GM23338 (cell line): ENCODE results near the gene USP35. TPM values are rescaled to one million over a fixed set of nuclear protein-coding genes. Genes with fewer than 3 reads are reported as not detected.

Source experiments
- ATAC-seq: fragments of 200-7000 bp; cut with Tn5 transposase; 3 replicates; pipeline ENCODE4 v1.9.1; 2020
- DNase-seq: peaks from one replicate; pipeline ENCODE4 v3.0.0-alpha.2; 2015; ENCODE audit warnings: low spot score
- H2AFZ ChIP-seq: fragments of 200-600 bp; sonication (generic); 2 replicates; pipeline ENCODE4 v1.8.0; 2016; ENCODE audit warnings: antibody characterized with exemption, mild to moderate bottlenecking, moderate library complexity
- H3F3A ChIP-seq: fragments of 200-600 bp; sonication (generic); replicated peaks from 2 replicates; pipeline ENCODE4 v1.8.0; 2017; ENCODE audit warnings: antibody characterized with exemption, mixed run types, low read depth
- H3K27ac ChIP-seq: fragments of 200-600 bp; sonication (generic); 2 replicates; pipeline ENCODE4 v1.6.1; 2016; ENCODE audit warnings: low read depth
- H3K27me3 ChIP-seq: fragments of 200-600 bp; sonication (generic); 2 replicates; pipeline ENCODE4 v1.8.0; 2016; ENCODE audit warnings: mild to moderate bottlenecking, mixed run types, moderate library complexity; ENCODE audit not compliant: insufficient read depth
- H3K36me3 ChIP-seq: fragments of 200-600 bp; sonication (generic); 2 replicates; pipeline ENCODE4 v1.8.0; 2016; ENCODE audit warnings: mild to moderate bottlenecking; ENCODE audit not compliant: insufficient read depth
- H3K4me1 ChIP-seq: fragments of 200-600 bp; sonication (generic); 2 replicates; pipeline ENCODE4 v1.8.0; 2016; ENCODE audit warnings: mild to moderate bottlenecking, moderate library complexity; ENCODE audit not compliant: insufficient read depth
- H3K4me2 ChIP-seq: fragments of 200-600 bp; sonication (generic); 2 replicates; pipeline ENCODE4 v1.7.1; 2017; ENCODE audit warnings: mixed run types
- H3K4me3 ChIP-seq: fragments of 200-600 bp; sonication (generic); 2 replicates; pipeline ENCODE4 v1.6.1; 2016; ENCODE audit warnings: mixed run types
- H3K79me2 ChIP-seq: fragments of 200-600 bp; sonication (generic); replicated peaks from 2 replicates; pipeline ENCODE4 v1.8.0; 2017; ENCODE audit warnings: mild to moderate bottlenecking; ENCODE audit not compliant: insufficient read depth
- H3K9me2 ChIP-seq: fragments of 200-600 bp; sonication (generic); 2 replicates; pipeline ENCODE4 v1.8.0; 2017; ENCODE audit not compliant: insufficient read depth
- H4K20me1 ChIP-seq: fragments of 200-600 bp; sonication (generic); replicated peaks from 2 replicates; pipeline ENCODE4 v1.8.0; 2017; ENCODE audit warnings: mild to moderate bottlenecking; ENCODE audit not compliant: insufficient read depth
- H3K27ac Mint-ChIP-seq: 2 replicates; pipeline ENCODE4 v1.8.0; 2020; ENCODE audit warnings: inconsistent platforms, mild to moderate bottlenecking, moderate library complexity, mixed read lengths
- H3K27me3 Mint-ChIP-seq: 3 replicates; pipeline ENCODE4 v1.8.0; 2022; ENCODE audit warnings: low read depth, mild to moderate bottlenecking, moderate library complexity, mixed read lengths, inconsistent platforms; ENCODE audit not compliant: insufficient read depth, poor library complexity
- H3K36me3 Mint-ChIP-seq: 3 replicates; pipeline ENCODE4 v1.8.0; 2021; ENCODE audit warnings: low read depth, mild to moderate bottlenecking, inconsistent platforms, moderate library complexity, mixed read lengths
- H3K4me1 Mint-ChIP-seq: 3 replicates; pipeline ENCODE4 v1.8.0; 2020; ENCODE audit warnings: mild to moderate bottlenecking, inconsistent platforms, mixed read lengths
- H3K4me3 Mint-ChIP-seq: 3 replicates; pipeline ENCODE4 v1.8.0; 2021; ENCODE audit warnings: moderate library complexity, mild to moderate bottlenecking, inconsistent platforms, mixed read lengths
- H3K9me3 Mint-ChIP-seq: 3 replicates; pipeline ENCODE4 v1.8.0; 2020; ENCODE audit warnings: moderate library complexity, mild to moderate bottlenecking, inconsistent platforms, mixed read lengths
- CREB1 ChIP-seq: fragments of 250-450 bp; sonication (Bioruptor Pico); IDR thresholded peaks from 2 replicates; pipeline ENCODE4 v1.5.0; 2020; ENCODE audit warnings: low read depth, mild to moderate bottlenecking, moderate library complexity
- EZH2 ChIP-seq: fragments of 200-600 bp; sonication (generic); IDR thresholded peaks from one replicate; pipeline ENCODE4 v1.8.0; 2017; ENCODE audit warnings: antibody characterized with exemption, mild to moderate bottlenecking, low read depth; ENCODE audit not compliant: unreplicated experiment
- EZH2phosphoT487 ChIP-seq: fragments of 200-600 bp; sonication (generic); IDR thresholded peaks from one replicate; pipeline ENCODE4 v1.8.1; 2018; ENCODE audit warnings: antibody characterized with exemption; ENCODE audit not compliant: unreplicated experiment
- JUNB ChIP-seq: IDR thresholded peaks from one replicate; pipeline ENCODE4 v1.6.1; 2016; ENCODE audit warnings: antibody characterized with exemption; ENCODE audit not compliant: unreplicated experiment
- NANOG ChIP-seq: IDR thresholded peaks from 2 replicates; pipeline ENCODE4 v1.6.1; 2016; ENCODE audit warnings: antibody characterized with exemption, borderline replicate concordance
- POLR2AphosphoS5 ChIP-seq: IDR thresholded peaks from 2 replicates; pipeline ENCODE4 v1.6.1; 2016; ENCODE audit warnings: antibody characterized with exemption, low read depth
- ZNF114 ChIP-seq: fragments of 250-450 bp; sonication (Bioruptor Pico); IDR thresholded peaks from 2 replicates; pipeline ENCODE4 v1.5.0; 2020; ENCODE audit warnings: mild to moderate bottlenecking, moderate library complexity
- polyA plus RNA-seq: library from polyadenylated mRNA; unstranded; fragments of >200 nt; fragmentation: Nextera tagmentation; extraction: Ambion mirVana; gene quantifications from 2 replicates; pipeline ENCODE4 v1.2.1, GENCODE V29; 2016
- total RNA-seq: library from RNA; depleted of rRNA; stranded (reverse); fragments of >200 nt; shearing (Covaris generic); gene quantifications from 2 replicates; pipeline ENCODE4 v1.2.3, GENCODE V29; 2014
- TF ChIP-seq, protein P1 (sequence below): fragments of 250-450 bp; sonication (Bioruptor Pico); IDR thresholded peaks from 2 replicates; pipeline ENCODE4 v1.5.0; 2020; ENCODE audit warnings: mild to moderate bottlenecking, moderate library complexity
- TF ChIP-seq, protein P2 (sequence below): IDR thresholded peaks from one replicate; pipeline ENCODE4 v1.6.1; 2018; ENCODE audit warnings: antibody characterized with exemption; ENCODE audit not compliant: unreplicated experiment
- TF ChIP-seq, protein P3 (sequence below), 2 experiments: fragments of 200-600 bp in 1 of 2; sonication (generic) in 1 of 2; conservative IDR thresholded peaks; 2 replicates each; pipeline versions ENCODE4 v1.5.1 to v1.6.1; 2016 to 2017; ENCODE audit warnings: antibody characterized with exemption in 2 of 2, low read depth in 2 of 2, mild to moderate bottlenecking in 2 of 2, moderate library complexity in 1 of 2
- TF ChIP-seq, protein P4 (sequence below): IDR thresholded peaks from 2 replicates; pipeline ENCODE4 v1.6.1; 2016; ENCODE audit warnings: antibody characterized with exemption

Gene USP35
- total and polyA plus RNA-seq, 2 experiments from 2014 or later: 2.5 to 10.7 TPM

DNA sequence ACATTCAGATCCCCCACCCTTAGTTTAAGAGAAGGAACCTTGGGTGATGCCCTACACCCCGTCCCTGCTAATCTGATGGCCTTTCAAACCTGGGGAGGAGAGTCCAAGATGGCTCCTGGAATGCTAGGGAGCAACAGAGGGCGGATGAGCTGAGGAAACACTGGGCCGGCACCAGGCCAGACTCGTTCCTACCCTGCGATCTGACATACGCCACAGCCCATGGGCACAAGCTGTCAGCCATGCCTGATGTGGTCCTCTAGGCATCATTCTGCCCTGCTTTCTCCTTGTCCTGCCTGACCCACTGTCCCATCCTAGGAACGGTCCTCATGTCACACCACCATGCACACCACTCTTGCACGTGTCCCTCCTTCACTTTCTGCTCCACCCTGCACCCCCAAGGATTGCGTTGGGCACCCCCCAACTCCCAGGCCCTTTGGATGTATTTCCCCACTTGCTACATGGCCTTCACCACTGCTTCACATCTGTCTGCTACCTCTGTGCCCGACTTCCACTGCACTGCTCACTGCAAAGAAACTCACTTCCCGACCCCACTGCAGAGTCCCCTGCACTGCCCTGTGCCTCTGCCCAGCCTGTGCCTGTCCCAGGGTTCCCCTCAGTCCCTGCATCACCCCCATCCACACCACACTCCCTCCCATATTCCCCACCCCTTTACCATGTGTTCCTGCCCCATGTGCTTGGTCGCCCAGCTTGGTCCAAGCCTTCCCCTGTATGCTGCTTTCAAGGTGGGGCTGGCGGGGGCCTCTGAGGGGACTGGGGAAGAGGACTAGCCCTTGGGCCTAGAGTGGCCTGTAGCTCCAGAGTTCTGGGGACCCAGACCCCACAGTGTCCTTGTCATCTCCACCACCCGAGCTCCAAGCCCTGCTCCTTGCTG, 29.2 kb downstream of the USP35 start:
- no peak overlapping the region for H3K4me3 Mint-ChIP-seq
- Histone ChIP-seq H2AFZ (no peak overlapping the region), H3K4me3 (no peak overlapping the region), H3K9me2 (0 out of 2 replicates have a peak, but pooled peaks cover 2% of the 10 kb centered on the region), H3K27ac (no peak overlapping the region), H3F3A (no peaks in the 10 kb centered on the region), H3K79me2 (no peaks in the 10 kb centered on the region), H4K20me1 (0 out of 2 replicates have a peak, but pooled peaks cover 3% of the 10 kb centered on the region), H3K4me2 (no peak overlapping the region), H3K27me3 (no peaks in the 10 kb centered on the region), H3K36me3 (no peaks in the 10 kb centered on the region), H3K4me1 (no peaks in the 10 kb centered on the region)
- no peaks in the 10 kb centered on the region; the same call in 2 of the 3 replicates for H3K4me1 Mint-ChIP-seq
- no peak for ATAC-seq
- H3K36me3 Mint-ChIP-seq: peaks cover 11% of the 10 kb centered on the region; the same call in 1 of the 3 replicates
- no peaks in the 10 kb centered on the region; the same call in 2 of the 3 replicates for H3K9me3 Mint-ChIP-seq
- no peak overlapping the region; the same call in 1 of the 2 replicates for H3K27ac Mint-ChIP-seq
- peaks cover 4% of the 10 kb centered on the region for H3K27me3 Mint-ChIP-seq
- DNase-seq: no peak
- TF ChIP-seq, protein P1, sequence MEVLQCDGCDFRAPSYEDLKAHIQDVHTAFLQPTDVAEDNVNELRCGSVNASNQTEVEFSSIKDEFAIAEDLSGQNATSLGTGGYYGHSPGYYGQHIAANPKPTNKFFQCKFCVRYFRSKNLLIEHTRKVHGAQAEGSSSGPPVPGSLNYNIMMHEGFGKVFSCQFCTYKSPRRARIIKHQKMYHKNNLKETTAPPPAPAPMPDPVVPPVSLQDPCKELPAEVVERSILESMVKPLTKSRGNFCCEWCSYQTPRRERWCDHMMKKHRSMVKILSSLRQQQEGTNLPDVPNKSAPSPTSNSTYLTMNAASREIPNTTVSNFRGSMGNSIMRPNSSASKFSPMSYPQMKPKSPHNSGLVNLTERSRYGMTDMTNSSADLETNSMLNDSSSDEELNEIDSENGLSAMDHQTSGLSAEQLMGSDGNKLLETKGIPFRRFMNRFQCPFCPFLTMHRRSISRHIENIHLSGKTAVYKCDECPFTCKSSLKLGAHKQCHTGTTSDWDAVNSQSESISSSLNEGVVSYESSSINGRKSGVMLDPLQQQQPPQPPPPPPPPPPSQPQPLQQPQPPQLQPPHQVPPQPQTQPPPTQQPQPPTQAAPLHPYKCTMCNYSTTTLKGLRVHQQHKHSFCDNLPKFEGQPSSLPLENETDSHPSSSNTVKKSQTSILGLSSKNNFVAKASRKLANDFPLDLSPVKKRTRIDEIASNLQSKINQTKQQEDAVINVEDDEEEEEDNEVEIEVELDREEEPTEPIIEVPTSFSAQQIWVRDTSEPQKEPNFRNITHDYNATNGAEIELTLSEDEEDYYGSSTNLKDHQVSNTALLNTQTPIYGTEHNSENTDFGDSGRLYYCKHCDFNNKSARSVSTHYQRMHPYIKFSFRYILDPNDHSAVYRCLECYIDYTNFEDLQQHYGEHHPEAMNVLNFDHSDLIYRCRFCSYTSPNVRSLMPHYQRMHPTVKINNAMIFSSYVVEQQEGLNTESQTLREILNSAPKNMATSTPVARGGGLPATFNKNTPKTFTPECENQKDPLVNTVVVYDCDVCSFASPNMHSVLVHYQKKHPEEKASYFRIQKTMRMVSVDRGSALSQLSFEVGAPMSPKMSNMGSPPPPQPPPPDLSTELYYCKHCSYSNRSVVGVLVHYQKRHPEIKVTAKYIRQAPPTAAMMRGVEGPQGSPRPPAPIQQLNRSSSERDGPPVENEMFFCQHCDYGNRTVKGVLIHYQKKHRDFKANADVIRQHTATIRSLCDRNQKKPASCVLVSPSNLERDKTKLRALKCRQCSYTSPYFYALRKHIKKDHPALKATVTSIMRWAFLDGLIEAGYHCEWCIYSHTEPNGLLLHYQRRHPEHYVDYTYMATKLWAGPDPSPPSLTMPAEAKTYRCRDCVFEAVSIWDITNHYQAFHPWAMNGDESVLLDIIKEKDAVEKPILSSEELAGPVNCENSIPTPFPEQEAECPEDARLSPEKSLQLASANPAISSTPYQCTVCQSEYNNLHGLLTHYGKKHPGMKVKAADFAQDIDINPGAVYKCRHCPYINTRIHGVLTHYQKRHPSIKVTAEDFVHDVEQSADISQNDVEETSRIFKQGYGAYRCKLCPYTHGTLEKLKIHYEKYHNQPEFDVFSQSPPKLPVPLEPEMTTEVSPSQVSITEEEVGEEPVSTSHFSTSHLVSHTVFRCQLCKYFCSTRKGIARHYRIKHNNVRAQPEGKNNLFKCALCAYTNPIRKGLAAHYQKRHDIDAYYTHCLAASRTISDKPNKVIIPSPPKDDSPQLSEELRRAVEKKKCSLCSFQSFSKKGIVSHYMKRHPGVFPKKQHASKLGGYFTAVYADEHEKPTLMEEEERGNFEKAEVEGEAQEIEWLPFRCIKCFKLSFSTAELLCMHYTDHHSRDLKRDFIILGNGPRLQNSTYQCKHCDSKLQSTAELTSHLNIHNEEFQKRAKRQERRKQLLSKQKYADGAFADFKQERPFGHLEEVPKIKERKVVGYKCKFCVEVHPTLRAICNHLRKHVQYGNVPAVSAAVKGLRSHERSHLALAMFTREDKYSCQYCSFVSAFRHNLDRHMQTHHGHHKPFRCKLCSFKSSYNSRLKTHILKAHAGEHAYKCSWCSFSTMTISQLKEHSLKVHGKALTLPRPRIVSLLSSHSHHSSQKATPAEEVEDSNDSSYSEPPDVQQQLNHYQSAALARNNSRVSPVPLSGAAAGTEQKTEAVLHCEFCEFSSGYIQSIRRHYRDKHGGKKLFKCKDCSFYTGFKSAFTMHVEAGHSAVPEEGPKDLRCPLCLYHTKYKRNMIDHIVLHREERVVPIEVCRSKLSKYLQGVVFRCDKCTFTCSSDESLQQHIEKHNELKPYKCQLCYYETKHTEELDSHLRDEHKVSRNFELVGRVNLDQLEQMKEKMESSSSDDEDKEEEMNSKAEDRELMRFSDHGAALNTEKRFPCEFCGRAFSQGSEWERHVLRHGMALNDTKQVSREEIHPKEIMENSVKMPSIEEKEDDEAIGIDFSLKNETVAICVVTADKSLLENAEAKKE (CRISPR knock-in tag): no peak
- TF ChIP-seq POLR2AphosphoS5 (no peak), EZH2phosphoT487 (no peak), ZNF114 (no peak), JUNB (no peak), CREB1 (CRISPR knock-in tag) (no peak), NANOG (no peak), EZH2 (no peak)
- TF ChIP-seq, protein P2, sequence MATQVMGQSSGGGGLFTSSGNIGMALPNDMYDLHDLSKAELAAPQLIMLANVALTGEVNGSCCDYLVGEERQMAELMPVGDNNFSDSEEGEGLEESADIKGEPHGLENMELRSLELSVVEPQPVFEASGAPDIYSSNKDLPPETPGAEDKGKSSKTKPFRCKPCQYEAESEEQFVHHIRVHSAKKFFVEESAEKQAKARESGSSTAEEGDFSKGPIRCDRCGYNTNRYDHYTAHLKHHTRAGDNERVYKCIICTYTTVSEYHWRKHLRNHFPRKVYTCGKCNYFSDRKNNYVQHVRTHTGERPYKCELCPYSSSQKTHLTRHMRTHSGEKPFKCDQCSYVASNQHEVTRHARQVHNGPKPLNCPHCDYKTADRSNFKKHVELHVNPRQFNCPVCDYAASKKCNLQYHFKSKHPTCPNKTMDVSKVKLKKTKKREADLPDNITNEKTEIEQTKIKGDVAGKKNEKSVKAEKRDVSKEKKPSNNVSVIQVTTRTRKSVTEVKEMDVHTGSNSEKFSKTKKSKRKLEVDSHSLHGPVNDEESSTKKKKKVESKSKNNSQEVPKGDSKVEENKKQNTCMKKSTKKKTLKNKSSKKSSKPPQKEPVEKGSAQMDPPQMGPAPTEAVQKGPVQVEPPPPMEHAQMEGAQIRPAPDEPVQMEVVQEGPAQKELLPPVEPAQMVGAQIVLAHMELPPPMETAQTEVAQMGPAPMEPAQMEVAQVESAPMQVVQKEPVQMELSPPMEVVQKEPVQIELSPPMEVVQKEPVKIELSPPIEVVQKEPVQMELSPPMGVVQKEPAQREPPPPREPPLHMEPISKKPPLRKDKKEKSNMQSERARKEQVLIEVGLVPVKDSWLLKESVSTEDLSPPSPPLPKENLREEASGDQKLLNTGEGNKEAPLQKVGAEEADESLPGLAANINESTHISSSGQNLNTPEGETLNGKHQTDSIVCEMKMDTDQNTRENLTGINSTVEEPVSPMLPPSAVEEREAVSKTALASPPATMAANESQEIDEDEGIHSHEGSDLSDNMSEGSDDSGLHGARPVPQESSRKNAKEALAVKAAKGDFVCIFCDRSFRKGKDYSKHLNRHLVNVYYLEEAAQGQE: no peak
- TF ChIP-seq, protein P3, sequence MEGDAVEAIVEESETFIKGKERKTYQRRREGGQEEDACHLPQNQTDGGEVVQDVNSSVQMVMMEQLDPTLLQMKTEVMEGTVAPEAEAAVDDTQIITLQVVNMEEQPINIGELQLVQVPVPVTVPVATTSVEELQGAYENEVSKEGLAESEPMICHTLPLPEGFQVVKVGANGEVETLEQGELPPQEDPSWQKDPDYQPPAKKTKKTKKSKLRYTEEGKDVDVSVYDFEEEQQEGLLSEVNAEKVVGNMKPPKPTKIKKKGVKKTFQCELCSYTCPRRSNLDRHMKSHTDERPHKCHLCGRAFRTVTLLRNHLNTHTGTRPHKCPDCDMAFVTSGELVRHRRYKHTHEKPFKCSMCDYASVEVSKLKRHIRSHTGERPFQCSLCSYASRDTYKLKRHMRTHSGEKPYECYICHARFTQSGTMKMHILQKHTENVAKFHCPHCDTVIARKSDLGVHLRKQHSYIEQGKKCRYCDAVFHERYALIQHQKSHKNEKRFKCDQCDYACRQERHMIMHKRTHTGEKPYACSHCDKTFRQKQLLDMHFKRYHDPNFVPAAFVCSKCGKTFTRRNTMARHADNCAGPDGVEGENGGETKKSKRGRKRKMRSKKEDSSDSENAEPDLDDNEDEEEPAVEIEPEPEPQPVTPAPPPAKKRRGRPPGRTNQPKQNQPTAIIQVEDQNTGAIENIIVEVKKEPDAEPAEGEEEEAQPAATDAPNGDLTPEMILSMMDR (conservative IDR thresholded peaks at IDR 0.05; ENCODE audit: low read depth in 2 of 2): no peak
- TF ChIP-seq, protein P4, sequence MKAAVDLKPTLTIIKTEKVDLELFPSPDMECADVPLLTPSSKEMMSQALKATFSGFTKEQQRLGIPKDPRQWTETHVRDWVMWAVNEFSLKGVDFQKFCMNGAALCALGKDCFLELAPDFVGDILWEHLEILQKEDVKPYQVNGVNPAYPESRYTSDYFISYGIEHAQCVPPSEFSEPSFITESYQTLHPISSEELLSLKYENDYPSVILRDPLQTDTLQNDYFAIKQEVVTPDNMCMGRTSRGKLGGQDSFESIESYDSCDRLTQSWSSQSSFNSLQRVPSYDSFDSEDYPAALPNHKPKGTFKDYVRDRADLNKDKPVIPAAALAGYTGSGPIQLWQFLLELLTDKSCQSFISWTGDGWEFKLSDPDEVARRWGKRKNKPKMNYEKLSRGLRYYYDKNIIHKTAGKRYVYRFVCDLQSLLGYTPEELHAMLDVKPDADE: no peak
